NCI-H128 (cell line): ENCODE measurements around the gene PROM2.

Experiments
- DNase-seq: peaks from one replicate; lab custom pipeline; 2025; ENCODE audit not compliant: unreplicated experiment; lab: John Stamatoyannopoulos, UW

PROM2 gene

GRCh38 chr2:95306336-95306895, 32.2 kb downstream of the PROM2 start:
- DNase-seq = no peak

- DNase-seq = no peak
These were observed 32.8 kb downstream of the PROM2 start for GRCh38 chr2:95307036-95307435.

- no peak for DNase-seq
These were observed 33.6 kb downstream of the PROM2 start for GRCh38 chr2:95307878-95308277.

- DNase-seq = no peak
These were observed 34.3 kb downstream of the PROM2 start for GRCh38 chr2:95308426-95308990.

GRCh38 chr2:95309599-95309998, 35.4 kb downstream of the PROM2 start:
- DNase-seq = no peak

GRCh38 chr2:95310216-95310615, 36.0 kb downstream of the PROM2 start:
- DNase-seq = no peak

GRCh38 chr2:95310651-95311050, 36.4 kb downstream of the PROM2 start:
- no peak for DNase-seq

GRCh38 chr2:95311815-95312542, 37.7 kb downstream of the PROM2 start:
- no peak for DNase-seq

- no peak for DNase-seq
These were observed 38.4 kb downstream of the PROM2 start for GRCh38 chr2:95312543-95313201.

- no peak for DNase-seq
These were observed 39.3 kb downstream of the PROM2 start for GRCh38 chr2:95313296-95314131.

GRCh38 chr2:95314598-95314963, 40.3 kb downstream of the PROM2 start:
- no peak for DNase-seq

- DNase-seq = no peak
These were observed 40.8 kb downstream of the PROM2 start for GRCh38 chr2:95314964-95315611.

GRCh38 chr2:95315801-95316411, 41.7 kb downstream of the PROM2 start:
- DNase-seq = no peak

- DNase-seq = no peak
These were observed 42.3 kb downstream of the PROM2 start for GRCh38 chr2:95316466-95317122.

GRCh38 chr2:95317123-95317500, 42.9 kb downstream of the PROM2 start:
- no peak for DNase-seq

GRCh38 chr2:95317665-95318425, 43.6 kb downstream of the PROM2 start:
- DNase-seq = no peak

GRCh38 chr2:95318431-95319220, 44.4 kb downstream of the PROM2 start:
- DNase-seq = no peak
